Transverse colon (tissue), 4 donors: ENCODE measurements around the gene CDIPT. TPM values are rescaled to one million over a fixed set of nuclear protein-coding genes. Genes with fewer than 3 reads are reported as not detected.
"Not testable (repeated sequence)": the region's sequence is repeated elsewhere in the genome, so short reads cannot be mapped to it uniquely, and the experiment has no call there.

Experiments
- DNase-seq: peaks from one replicate; pipeline ENCODE4 v3.0.0-alpha.2; 2019
- H3K27ac ChIP-seq, 4 donors: fragments of 200-600 bp; sonication (generic); 2 replicates each; pipeline ENCODE4 v1.5.1; 2016 to 2018; ENCODE audit warnings: inconsistent platforms in 4 of 4
- H3K27me3 ChIP-seq: fragments of 200-600 bp; sonication (generic); 2 replicates; pipeline ENCODE4 v1.5.1; 2017; ENCODE audit warnings: inconsistent platforms
- H3K36me3 ChIP-seq, 4 donors: fragments of 200-600 bp; sonication (generic); 2 replicates each; pipeline ENCODE4 v1.5.1; 2017 to 2019; ENCODE audit warnings: inconsistent platforms in 4 of 4
- H3K4me1 ChIP-seq, 4 donors: fragments of 200-600 bp; sonication (generic); 2 replicates each; pipeline ENCODE4 v1.5.1; 2017 to 2020; ENCODE audit warnings: inconsistent platforms in 4 of 4
- H3K4me3 ChIP-seq, 4 donors: fragments of 200-600 bp; sonication (generic); 1 replicate in 1 of 4; 2 replicates in 3 of 4; pipeline versions ENCODE4 v1.5.1 to v1.6.1; 2017 to 2019; ENCODE audit warnings: inconsistent platforms in 4 of 4
- H3K9me3 ChIP-seq, 2 donors: fragments of 200-600 bp; sonication (generic); 2 replicates each; pipeline ENCODE4 v1.5.1; 2017 to 2019; ENCODE audit warnings: inconsistent platforms in 2 of 2
- EP300 ChIP-seq: sonication (generic); formaldehyde crosslinking; IDR thresholded peaks from one replicate; pipeline ENCODE4 v1.6.1; 2017; ENCODE audit warnings: antibody characterized with exemption, low read depth
- POLR2A ChIP-seq: fragments of 450-650 bp; IDR thresholded peaks from one replicate; pipeline ENCODE4 v1.6.1; 2016; ENCODE audit warnings: antibody characterized with exemption, mild to moderate bottlenecking, moderate library complexity
- POLR2AphosphoS5 ChIP-seq, 3 donors: sonication (generic); formaldehyde crosslinking; IDR thresholded peaks; one replicate each; pipeline ENCODE4 v1.6.1; 2016; ENCODE audit warnings: antibody characterized with exemption in 3 of 3
- WGBS, 2 donors: methylation state at CpG; one replicate each; pipeline ENCODE4 v1.1.5; 2018; ENCODE audit warnings: low coverage in 1 of 2; 5-methylcytosine and 5-hydroxymethylcytosine counted together
- in situ Hi-C, 4 donors: fragments of 200-750 bp; cut with MboI; loops; one replicate each; pipeline versions ENCODE4 v1.15.0 to v1.15.1; 2017; ENCODE audit warnings: low sequenced_read_pairs in 3 of 4, low pct_ligation_motif_present in 1 of 4, low pct_unique_long_range_greater_than_20kb in 1 of 4
- intact Hi-C: fragments of 100-400 bp; cut with DNase I; formaldehyde crosslinking; loops from one replicate; pipeline ENCODE4 v1.15.1; 2023; ENCODE audit warnings: low total_unique reads
- total RNA-seq, 4 donors: library from RNA; depleted of rRNA; stranded (reverse); fragments of >200 nt; gene quantifications; one replicate each; pipeline ENCODE4 v1.1.0, GENCODE V29; 2016
- TF ChIP-seq, protein P1 (sequence below), 5 experiments: fragments of 200-600 bp in 3 of 5; fragments of 450-650 bp in 2 of 5; sonication (generic) in 3 of 5; IDR thresholded peaks; 1 replicate in 2 of 5; 2 replicates in 3 of 5; pipeline ENCODE4 v1.5.1; 2016 to 2017; ENCODE audit warnings: antibody characterized with exemption in 5 of 5, inconsistent platforms in 3 of 5, mild to moderate bottlenecking in 2 of 5, moderate library complexity in 1 of 5

The CDIPT gene
- total RNA-seq, 4 donors from 2014 or later = 58.5 to 139 (median 94.5) TPM

DNA sequence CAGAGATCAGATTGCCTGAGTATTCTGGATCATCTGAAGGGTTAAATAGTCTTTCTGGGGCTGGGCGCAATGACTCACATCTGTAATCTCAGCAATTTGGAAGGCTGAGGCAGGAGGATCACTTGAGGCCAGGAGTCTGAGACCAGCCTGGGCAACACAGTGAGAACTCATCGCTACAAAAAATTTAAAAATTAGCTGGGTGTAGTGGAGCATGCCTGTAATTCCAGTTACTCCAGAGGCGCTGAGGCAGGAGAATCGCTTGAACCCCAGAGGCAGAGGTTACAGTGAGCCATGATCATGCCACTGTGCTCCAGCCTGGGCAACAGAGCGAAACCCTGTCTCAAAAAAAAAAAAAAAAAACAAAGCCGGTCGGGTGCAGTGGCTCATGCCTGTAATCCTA lies 27.1 kb downstream of the CDIPT start:
- in situ Hi-C loops = no loop called here
- intact Hi-C loops = no loop called here
- no peak overlapping the region for H3K4me3 ChIP-seq
- H3K4me1 ChIP-seq = no peaks in the 10 kb centered on the region
- no peak overlapping the region for H3K27ac ChIP-seq
- H3K27me3 ChIP-seq = no peaks in the 10 kb centered on the region
- no peak for DNase-seq
- peaks cover 0 to 88% (median 42%) of the 10 kb centered on the region in 4 donors for H3K36me3 ChIP-seq
- TF ChIP-seq EP300 = no peak
- no peak for TF ChIP-seq POLR2A
- TF ChIP-seq, protein P1, sequence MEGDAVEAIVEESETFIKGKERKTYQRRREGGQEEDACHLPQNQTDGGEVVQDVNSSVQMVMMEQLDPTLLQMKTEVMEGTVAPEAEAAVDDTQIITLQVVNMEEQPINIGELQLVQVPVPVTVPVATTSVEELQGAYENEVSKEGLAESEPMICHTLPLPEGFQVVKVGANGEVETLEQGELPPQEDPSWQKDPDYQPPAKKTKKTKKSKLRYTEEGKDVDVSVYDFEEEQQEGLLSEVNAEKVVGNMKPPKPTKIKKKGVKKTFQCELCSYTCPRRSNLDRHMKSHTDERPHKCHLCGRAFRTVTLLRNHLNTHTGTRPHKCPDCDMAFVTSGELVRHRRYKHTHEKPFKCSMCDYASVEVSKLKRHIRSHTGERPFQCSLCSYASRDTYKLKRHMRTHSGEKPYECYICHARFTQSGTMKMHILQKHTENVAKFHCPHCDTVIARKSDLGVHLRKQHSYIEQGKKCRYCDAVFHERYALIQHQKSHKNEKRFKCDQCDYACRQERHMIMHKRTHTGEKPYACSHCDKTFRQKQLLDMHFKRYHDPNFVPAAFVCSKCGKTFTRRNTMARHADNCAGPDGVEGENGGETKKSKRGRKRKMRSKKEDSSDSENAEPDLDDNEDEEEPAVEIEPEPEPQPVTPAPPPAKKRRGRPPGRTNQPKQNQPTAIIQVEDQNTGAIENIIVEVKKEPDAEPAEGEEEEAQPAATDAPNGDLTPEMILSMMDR (IDR thresholded peaks at IDR 0.05) = no peak
- no peak for TF ChIP-seq POLR2AphosphoS5 (IDR thresholded peaks at IDR 0.05)
- no peaks in the 10 kb centered on the region for H3K9me3 ChIP-seq
- WGBS, 2 donors = 89 to 100% methylated on average over 1 to 7 of the region's 7 CpGs

DNA sequence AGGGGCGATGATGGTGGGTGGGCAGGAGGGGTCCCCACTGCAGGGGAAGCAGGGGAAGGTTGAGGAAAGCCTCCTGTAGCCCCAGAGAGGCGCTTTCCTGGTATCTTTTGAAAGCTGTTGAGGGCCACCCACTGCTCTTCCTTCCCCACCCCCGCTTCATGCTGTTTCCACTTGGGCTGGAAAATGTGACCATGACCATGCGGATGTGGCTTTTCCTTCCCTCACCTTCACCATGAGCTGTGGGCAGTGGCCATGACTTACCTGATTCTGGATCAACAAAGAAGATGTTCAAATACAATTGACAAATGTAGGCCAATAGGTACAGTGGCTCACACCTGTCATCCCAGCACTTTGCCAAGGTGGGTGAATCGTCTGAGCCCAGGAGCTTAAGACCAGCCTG lies 28.9 kb downstream of the CDIPT start:
- H3K4me1 ChIP-seq = peaks cover 0 to 13% (median 10%) of the 10 kb centered on the region in 4 donors
- in situ Hi-C loops (no loop called here), intact Hi-C loops (no loop called here)
- no peaks in the 10 kb centered on the region for H3K27me3 ChIP-seq
- TF ChIP-seq POLR2A = no peak
- TF ChIP-seq EP300 = no peak
- TF ChIP-seq, protein P1 (IDR thresholded peaks at IDR 0.05) = no peak
- no peak for TF ChIP-seq POLR2AphosphoS5 (IDR thresholded peaks at IDR 0.05)
- no peak overlapping the region for H3K4me3 ChIP-seq
- H3K9me3 ChIP-seq = no peaks in the 10 kb centered on the region
- no peak for DNase-seq
- H3K36me3 ChIP-seq = peaks cover 0 to 79% (median 39%) of the 10 kb centered on the region in 4 donors
- WGBS, 2 donors = 94% methylated on average over 5 of the region's 5 CpGs; no CpG with 5 or more reads in 1 of the 2 donors
- H3K27ac ChIP-seq = no peak overlapping the region

DNA sequence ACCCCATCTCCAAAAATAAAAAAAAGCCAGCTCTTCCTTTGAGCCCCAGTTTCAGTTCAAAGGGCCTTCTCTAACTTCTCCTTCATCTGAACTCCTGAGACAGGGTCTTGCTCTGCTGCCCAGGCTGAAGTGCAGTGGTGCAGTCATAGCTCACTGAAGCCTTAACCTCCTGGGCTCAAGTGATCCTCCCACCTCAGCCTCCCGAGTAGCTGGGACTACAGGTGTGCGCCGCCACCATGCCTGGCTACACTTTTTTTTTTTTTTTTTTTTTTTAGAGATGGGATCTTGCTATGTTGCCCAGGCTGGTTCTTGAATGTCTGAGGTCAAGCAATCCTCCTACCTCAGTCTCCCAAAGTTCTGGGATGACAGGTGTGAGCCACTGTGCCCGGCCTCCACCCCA lies 29.8 kb downstream of the CDIPT start:
- 99 to 100% methylated on average over 3 to 4 of the region's 4 CpGs for WGBS, 2 donors
- H3K27me3 ChIP-seq, H3K4me3 ChIP-seq, H3K27ac ChIP-seq, DNase-seq, in situ Hi-C loops, intact Hi-C loops, H3K9me3 ChIP-seq: not testable (repeated sequence)
- peaks cover 8 to 21% (median 19%) of the 10 kb centered on the region in 4 donors for H3K4me1 ChIP-seq
- peaks cover 0 to 71% (median 35%) of the 10 kb centered on the region in 4 donors for H3K36me3 ChIP-seq

DNA sequence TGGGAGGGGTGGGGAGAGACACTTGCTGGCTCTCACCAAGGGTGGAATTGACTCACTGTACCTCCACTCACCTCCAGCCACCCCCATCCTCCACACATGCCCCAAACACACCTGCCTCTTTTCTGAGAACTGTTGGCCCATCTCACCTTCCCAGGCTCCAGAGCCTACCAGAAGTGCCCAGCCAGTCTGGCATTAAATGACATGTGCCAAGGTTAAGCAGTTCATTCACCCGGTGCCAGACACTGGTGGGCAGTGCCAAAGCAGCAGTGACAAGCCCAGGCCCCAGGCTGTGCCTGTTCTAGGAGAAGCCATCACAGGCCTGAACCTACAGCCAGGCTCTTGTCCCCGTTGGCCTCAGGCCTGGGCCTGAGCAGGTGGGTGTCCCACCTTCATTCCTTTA lies 31.5 kb downstream of the CDIPT start:
- WGBS, 2 donors = 74% methylated on average over 2 of the region's 2 CpGs; no CpG with 5 or more reads in 1 of the 2 donors
- Histone ChIP-seq H3K27me3 (no peaks in the 10 kb centered on the region), H3K36me3 (peaks cover 0 to 54% (median 27%) of the 10 kb centered on the region in 4 donors), H3K4me3 (no peak overlapping the region), H3K27ac (no peak overlapping the region), H3K9me3 (no peaks in the 10 kb centered on the region), H3K4me1 (peaks cover 20 to 38% (median 34%) of the 10 kb centered on the region in 4 donors)
- intact Hi-C loops = no loop called here
- in situ Hi-C loops = no loop called here
- TF ChIP-seq EP300 (no peak), POLR2AphosphoS5 (IDR thresholded peaks at IDR 0.05) (no peak), POLR2A (no peak)
- TF ChIP-seq, protein P1 (IDR thresholded peaks at IDR 0.05) = no peak
- DNase-seq = no peak

DNA sequence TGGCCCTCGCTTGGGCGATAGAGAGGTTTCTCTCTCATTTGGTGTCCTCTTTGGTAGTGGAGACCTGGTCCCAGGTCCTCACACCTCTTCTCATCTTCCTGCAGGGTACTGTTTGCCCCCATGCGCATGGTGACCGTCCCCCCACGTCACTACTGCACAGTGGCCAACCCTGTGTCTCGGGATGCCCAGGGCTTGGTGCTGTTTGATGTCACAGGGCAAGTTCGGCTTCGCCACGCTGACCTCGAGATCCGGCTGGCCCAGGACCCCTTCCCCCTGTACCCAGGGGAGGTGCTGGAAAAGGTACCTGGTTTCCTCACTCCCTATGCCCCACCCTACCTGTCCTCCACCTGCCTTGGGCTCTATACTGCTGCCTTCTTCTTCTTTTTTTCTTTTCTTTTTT lies 32.3 kb downstream of the CDIPT start:
- no peaks in the 10 kb centered on the region for H3K27me3 ChIP-seq
- no peaks in the 10 kb centered on the region for H3K9me3 ChIP-seq
- intact Hi-C loops = no loop called here
- TF ChIP-seq POLR2A = no peak
- TF ChIP-seq POLR2AphosphoS5 (IDR thresholded peaks at IDR 0.05) = no peak
- no peak for TF ChIP-seq EP300
- TF ChIP-seq, protein P1 (IDR thresholded peaks at IDR 0.05) = no peak
- no peak for DNase-seq
- peaks cover 25 to 46% (median 40%) of the 10 kb centered on the region in 4 donors for H3K4me1 ChIP-seq
- no peak overlapping the region for H3K4me3 ChIP-seq
- H3K36me3 ChIP-seq = peaks cover 0 to 48% (median 24%) of the 10 kb centered on the region in 4 donors
- 90% methylated on average over 11 of the region's 11 CpGs; no CpG with 5 or more reads in 1 of the 2 donors for WGBS, 2 donors
- H3K27ac ChIP-seq = peak overlapping the region in 2 of 4 donors; percentile 93 to 97
- in situ Hi-C loops = no loop called here
